Panc1 (cell line): ENCODE data around the gene PMFBP1.

ENCODE experiments used
- POLR2AphosphoS5 ChIP-seq: IDR thresholded peaks from 2 replicates; pipeline ENCODE4 v1.6.1; 2012; ENCODE audit warnings: mild to moderate bottlenecking, low read depth, low read length, moderate library complexity
- SIN3A ChIP-seq: IDR thresholded peaks from 2 replicates; pipeline ENCODE4 v1.6.1; 2012; ENCODE audit warnings: low read depth, mild to moderate bottlenecking, low read length, moderate library complexity, borderline replicate concordance; ENCODE audit not compliant: insufficient read depth
- TCF7L2 ChIP-seq: IDR thresholded peaks from 2 replicates; pipeline ENCODE4 v1.6.1; 2011; ENCODE audit warnings: mild to moderate bottlenecking, low read depth, low read length, inconsistent platforms
- TF ChIP-seq, protein P1 (sequence below): fragments of 450-650 bp; IDR thresholded peaks from 2 replicates; pipeline ENCODE4 v1.5.1; 2017; ENCODE audit warnings: mild to moderate bottlenecking
- TF ChIP-seq, protein P2 (sequence below), 2 experiments: IDR thresholded peaks; 2 replicates each; pipeline ENCODE4 v1.6.1; 2011 to 2012; ENCODE audit warnings: low read depth in 2 of 2, control low read depth in 1 of 2, low read length in 1 of 2, mild to moderate bottlenecking in 1 of 2, moderate library complexity in 1 of 2; ENCODE audit not compliant: insufficient read depth in 1 of 2

DNA sequence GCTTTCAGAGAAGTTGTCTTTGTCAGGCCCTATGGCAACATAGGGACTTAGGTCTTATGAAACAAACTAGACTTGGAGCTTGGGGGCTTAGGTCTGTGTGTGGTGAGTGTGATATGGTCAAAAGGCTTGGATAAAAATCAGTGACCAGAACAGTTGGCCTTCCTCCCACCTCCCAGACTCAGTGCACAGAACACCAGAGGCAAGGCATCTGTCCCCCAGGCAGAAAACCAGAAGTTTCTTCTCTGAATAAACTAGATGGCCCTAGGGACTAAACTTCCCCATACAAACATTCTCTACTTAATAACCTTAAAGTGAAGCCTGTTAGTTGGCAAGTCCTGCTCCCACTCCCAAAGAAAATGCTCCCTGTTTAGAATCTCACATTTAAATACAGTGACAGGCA, 39.2 kb upstream of the PMFBP1 start:
- TF ChIP-seq, protein P1, sequence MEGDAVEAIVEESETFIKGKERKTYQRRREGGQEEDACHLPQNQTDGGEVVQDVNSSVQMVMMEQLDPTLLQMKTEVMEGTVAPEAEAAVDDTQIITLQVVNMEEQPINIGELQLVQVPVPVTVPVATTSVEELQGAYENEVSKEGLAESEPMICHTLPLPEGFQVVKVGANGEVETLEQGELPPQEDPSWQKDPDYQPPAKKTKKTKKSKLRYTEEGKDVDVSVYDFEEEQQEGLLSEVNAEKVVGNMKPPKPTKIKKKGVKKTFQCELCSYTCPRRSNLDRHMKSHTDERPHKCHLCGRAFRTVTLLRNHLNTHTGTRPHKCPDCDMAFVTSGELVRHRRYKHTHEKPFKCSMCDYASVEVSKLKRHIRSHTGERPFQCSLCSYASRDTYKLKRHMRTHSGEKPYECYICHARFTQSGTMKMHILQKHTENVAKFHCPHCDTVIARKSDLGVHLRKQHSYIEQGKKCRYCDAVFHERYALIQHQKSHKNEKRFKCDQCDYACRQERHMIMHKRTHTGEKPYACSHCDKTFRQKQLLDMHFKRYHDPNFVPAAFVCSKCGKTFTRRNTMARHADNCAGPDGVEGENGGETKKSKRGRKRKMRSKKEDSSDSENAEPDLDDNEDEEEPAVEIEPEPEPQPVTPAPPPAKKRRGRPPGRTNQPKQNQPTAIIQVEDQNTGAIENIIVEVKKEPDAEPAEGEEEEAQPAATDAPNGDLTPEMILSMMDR: no peak
- TF ChIP-seq POLR2AphosphoS5: no peak
- TF ChIP-seq, protein P2, sequence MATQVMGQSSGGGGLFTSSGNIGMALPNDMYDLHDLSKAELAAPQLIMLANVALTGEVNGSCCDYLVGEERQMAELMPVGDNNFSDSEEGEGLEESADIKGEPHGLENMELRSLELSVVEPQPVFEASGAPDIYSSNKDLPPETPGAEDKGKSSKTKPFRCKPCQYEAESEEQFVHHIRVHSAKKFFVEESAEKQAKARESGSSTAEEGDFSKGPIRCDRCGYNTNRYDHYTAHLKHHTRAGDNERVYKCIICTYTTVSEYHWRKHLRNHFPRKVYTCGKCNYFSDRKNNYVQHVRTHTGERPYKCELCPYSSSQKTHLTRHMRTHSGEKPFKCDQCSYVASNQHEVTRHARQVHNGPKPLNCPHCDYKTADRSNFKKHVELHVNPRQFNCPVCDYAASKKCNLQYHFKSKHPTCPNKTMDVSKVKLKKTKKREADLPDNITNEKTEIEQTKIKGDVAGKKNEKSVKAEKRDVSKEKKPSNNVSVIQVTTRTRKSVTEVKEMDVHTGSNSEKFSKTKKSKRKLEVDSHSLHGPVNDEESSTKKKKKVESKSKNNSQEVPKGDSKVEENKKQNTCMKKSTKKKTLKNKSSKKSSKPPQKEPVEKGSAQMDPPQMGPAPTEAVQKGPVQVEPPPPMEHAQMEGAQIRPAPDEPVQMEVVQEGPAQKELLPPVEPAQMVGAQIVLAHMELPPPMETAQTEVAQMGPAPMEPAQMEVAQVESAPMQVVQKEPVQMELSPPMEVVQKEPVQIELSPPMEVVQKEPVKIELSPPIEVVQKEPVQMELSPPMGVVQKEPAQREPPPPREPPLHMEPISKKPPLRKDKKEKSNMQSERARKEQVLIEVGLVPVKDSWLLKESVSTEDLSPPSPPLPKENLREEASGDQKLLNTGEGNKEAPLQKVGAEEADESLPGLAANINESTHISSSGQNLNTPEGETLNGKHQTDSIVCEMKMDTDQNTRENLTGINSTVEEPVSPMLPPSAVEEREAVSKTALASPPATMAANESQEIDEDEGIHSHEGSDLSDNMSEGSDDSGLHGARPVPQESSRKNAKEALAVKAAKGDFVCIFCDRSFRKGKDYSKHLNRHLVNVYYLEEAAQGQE (IDR thresholded peaks at IDR 0.05; ENCODE audit: insufficient read depth in 1 of 2, low read depth in 2 of 2, low read length in 1 of 2): no peak
- TF ChIP-seq SIN3A: no peak
- no peak for TF ChIP-seq TCF7L2
